Measurements from ENCODE around the gene EREG. TPM values are rescaled to one million over a fixed set of nuclear protein-coding genes. Genes with fewer than 3 reads are reported as not detected.
A peak's percentile ranks its signal among the peaks of the same experiment; 100 is the strongest.

Gene EREG
- total and polyA plus RNA-seq, 9 of the 15 experiments (the other 6 are each of a cell fraction or from before 2014, with no cell fraction given): 0.97 to 7.3 (median 2.5) TPM

DNA sequence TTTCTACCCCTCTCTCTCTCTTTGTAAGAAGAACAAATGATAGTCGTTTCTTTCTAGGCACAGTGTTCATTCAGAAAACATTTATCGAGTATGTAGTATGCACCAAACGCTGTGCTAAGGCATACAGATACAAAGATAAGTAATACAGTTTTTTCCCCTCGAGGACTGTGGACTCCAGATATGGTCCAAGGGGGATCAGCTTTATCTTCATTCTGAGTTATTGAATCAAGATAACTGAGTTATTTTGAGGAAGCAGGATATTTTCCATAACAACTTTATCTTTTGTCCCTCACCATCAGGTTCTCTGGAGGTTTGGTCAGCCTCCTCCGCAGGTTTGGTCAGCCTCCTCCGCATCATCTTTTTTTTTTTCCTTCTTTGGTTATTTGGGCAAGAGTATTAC is 15.0 kb downstream of the EREG start (continued):
- TF ChIP-seq, protein P1, sequence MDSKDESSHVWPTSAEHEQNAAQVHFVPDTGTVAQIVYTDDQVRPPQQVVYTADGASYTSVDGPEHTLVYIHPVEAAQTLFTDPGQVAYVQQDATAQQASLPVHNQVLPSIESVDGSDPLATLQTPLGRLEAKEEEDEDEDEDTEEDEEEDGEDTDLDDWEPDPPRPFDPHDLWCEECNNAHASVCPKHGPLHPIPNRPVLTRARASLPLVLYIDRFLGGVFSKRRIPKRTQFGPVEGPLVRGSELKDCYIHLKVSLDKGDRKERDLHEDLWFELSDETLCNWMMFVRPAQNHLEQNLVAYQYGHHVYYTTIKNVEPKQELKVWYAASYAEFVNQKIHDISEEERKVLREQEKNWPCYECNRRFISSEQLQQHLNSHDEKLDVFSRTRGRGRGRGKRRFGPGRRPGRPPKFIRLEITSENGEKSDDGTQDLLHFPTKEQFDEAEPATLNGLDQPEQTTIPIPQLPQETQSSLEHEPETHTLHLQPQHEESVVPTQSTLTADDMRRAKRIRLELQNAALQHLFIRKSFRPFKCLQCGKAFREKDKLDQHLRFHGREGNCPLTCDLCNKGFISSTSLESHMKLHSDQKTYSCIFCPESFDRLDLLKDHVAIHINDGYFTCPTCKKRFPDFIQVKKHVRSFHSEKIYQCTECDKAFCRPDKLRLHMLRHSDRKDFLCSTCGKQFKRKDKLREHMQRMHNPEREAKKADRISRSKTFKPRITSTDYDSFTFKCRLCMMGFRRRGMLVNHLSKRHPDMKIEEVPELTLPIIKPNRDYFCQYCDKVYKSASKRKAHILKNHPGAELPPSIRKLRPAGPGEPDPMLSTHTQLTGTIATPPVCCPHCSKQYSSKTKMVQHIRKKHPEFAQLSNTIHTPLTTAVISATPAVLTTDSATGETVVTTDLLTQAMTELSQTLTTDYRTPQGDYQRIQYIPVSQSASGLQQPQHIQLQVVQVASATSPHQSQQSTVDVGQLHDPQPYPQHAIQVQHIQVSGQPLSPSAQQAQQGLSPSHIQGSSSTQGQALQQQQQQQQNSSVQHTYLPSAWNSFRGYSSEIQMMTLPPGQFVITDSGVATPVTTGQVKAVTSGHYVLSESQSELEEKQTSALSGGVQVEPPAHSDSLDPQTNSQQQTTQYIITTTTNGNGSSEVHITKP (IDR thresholded peaks at IDR 0.05; ENCODE audit: partially characterized antibody): no peak
- TF ChIP-seq LARP7 (IDR thresholded peaks at IDR 0.05) (no peak), NR3C1 (CRISPR knock-in tag; IDR thresholded peaks at IDR 0.05) (no peak), TEAD2 (tag; IDR thresholded peaks at IDR 0.05) (no peak), NFE2 (IDR thresholded peaks at IDR 0.05; ENCODE audit: low read depth) (no peak), PML (IDR thresholded peaks at IDR 0.05; ENCODE audit: low read length) (peak; percentile 39; the same call in 1 of the 2 replicates), ZFX (CRISPR knock-in tag; IDR thresholded peaks at IDR 0.05) (no peak), KHSRP (IDR thresholded peaks at IDR 0.05) (no peak), RFX5 (IDR thresholded peaks at IDR 0.05; ENCODE audit: low read depth, low read length) (no peak), NELFE (IDR thresholded peaks at IDR 0.05; ENCODE audit: insufficient read depth, insufficient read length) (no peak), ZNF41 (CRISPR knock-in tag; conservative IDR thresholded peaks at IDR 0.05) (no peak), ETV6 (IDR thresholded peaks at IDR 0.05; ENCODE audit: borderline replicate concordance in 1 of 2, low read depth in 2 of 2, low read length in 1 of 2) (no peak), ETV6 (CRISPR knock-in tag; IDR thresholded peaks at IDR 0.05; ENCODE audit: borderline replicate concordance) (no peak), ARID2 (IDR thresholded peaks at IDR 0.05) (no peak), MCM2 (IDR thresholded peaks at IDR 0.05; ENCODE audit: low read depth) (no peak), MAZ (CRISPR knock-in tag; conservative IDR thresholded peaks at IDR 0.05 in 1 of 2, IDR thresholded peaks at IDR 0.05 in 1 of 2) (no peak), BHLHE40 (IDR thresholded peaks at IDR 0.05; ENCODE audit: low read length) (no peak), CHD2 (IDR thresholded peaks at IDR 0.05; ENCODE audit: low read depth, low read length) (no peak), SMC3 (conservative IDR thresholded peaks at IDR 0.05; ENCODE audit: insufficient read depth, low read depth, low read length) (no peak), ZNF184 (CRISPR knock-in tag; IDR thresholded peaks at IDR 0.05) (no peak), NRF1 (conservative IDR thresholded peaks at IDR 0.05 in 1 of 2, IDR thresholded peaks at IDR 0.05 in 1 of 2) (no peak)
- TF ChIP-seq, protein P2, sequence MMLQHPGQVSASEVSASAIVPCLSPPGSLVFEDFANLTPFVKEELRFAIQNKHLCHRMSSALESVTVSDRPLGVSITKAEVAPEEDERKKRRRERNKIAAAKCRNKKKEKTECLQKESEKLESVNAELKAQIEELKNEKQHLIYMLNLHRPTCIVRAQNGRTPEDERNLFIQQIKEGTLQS (IDR thresholded peaks at IDR 0.05): no peak
- TF ChIP-seq, protein P2 (CRISPR knock-in tag; conservative IDR thresholded peaks at IDR 0.05): no peak
- TF ChIP-seq, protein P3, sequence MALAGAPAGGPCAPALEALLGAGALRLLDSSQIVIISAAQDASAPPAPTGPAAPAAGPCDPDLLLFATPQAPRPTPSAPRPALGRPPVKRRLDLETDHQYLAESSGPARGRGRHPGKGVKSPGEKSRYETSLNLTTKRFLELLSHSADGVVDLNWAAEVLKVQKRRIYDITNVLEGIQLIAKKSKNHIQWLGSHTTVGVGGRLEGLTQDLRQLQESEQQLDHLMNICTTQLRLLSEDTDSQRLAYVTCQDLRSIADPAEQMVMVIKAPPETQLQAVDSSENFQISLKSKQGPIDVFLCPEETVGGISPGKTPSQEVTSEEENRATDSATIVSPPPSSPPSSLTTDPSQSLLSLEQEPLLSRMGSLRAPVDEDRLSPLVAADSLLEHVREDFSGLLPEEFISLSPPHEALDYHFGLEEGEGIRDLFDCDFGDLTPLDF (CRISPR knock-in tag; IDR thresholded peaks at IDR 0.05): no peak
- TF ChIP-seq, protein P4, sequence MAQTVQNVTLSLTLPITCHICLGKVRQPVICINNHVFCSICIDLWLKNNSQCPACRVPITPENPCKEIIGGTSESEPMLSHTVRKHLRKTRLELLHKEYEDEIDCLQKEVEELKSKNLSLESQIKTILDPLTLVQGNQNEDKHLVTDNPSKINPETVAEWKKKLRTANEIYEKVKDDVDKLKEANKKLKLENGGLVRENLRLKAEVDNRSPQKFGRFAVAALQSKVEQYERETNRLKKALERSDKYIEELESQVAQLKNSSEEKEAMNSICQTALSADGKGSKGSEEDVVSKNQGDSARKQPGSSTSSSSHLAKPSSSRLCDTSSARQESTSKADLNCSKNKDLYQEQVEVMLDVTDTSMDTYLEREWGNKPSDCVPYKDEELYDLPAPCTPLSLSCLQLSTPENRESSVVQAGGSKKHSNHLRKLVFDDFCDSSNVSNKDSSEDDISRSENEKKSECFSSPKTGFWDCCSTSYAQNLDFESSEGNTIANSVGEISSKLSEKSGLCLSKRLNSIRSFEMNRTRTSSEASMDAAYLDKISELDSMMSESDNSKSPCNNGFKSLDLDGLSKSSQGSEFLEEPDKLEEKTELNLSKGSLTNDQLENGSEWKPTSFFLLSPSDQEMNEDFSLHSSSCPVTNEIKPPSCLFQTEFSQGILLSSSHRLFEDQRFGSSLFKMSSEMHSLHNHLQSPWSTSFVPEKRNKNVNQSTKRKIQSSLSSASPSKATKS (CRISPR knock-in tag; IDR thresholded peaks at IDR 0.05): no peak

Data from K562 (cell line).